Stomach (tissue), 4 donors: ENCODE measurements around the gene MAPK1.

Experiments used
- CTCF ChIP-seq, 7 experiments: fragments of 450-650 bp in 4 of 7; fragments of 200-600 bp in 3 of 7; sonication (generic) in 3 of 7; IDR thresholded peaks; one replicate each; pipeline ENCODE4 v1.5.1; 2016 to 2019; ENCODE audit warnings: antibody characterized with exemption in 7 of 7, control low read depth in 2 of 7, mild to moderate bottlenecking in 1 of 7
- POLR2A ChIP-seq, 4 donors: fragments of 450-650 bp; IDR thresholded peaks; one replicate each; pipeline ENCODE4 v1.6.1; 2016; ENCODE audit warnings: antibody characterized with exemption in 4 of 4, control low read depth in 2 of 4, mild to moderate bottlenecking in 1 of 4, moderate library complexity in 1 of 4

- TF ChIP-seq CTCF (IDR thresholded peaks at IDR 0.05) (no peak), POLR2A (IDR thresholded peaks at IDR 0.05) (no peak)
Measured at GRCh38 chr22:21829523-21829922, 37.9 kb downstream of the MAPK1 start.
